CD14-positive monocyte (primary cell): Measurements from ENCODE around the gene MAST4. TPM values are rescaled to one million over a fixed set of nuclear protein-coding genes. Genes with fewer than 3 reads are reported as not detected.
A peak's percentile ranks its signal among the peaks of the same experiment; 100 is the strongest.
"Not testable (repeated sequence)": the region's sequence is repeated elsewhere in the genome, so short reads cannot be mapped to it uniquely, and the experiment has no call there.

ENCODE experiments used
- DNase-seq, 3 donors: peaks; one replicate each; pipeline ENCODE4 v3.0.0-alpha.2; 2011 to 2022
- H2AFZ ChIP-seq: 2 replicates; pipeline ENCODE4 v1.6.0; 2012; ENCODE audit warnings: mild to moderate bottlenecking, low read depth, low read length, inconsistent platforms; ENCODE audit not compliant: insufficient read depth, poor library complexity, severe bottlenecking
- H3K27ac ChIP-seq, 2 donors: 1 replicate in 1 of 2; 2 replicates in 1 of 2; pipeline ENCODE4 v1.5.1; 2012 to 2013; ENCODE audit warnings: low read length in 2 of 2, control low read depth in 1 of 2, inconsistent platforms in 1 of 2, low read depth in 1 of 2, mild to moderate bottlenecking in 1 of 2
- H3K27me3 ChIP-seq, 2 donors: one replicate each; pipeline versions ENCODE4 v1.6.0 to v1.6.1; 2011 to 2013; ENCODE audit warnings: low read length in 2 of 2; ENCODE audit not compliant: control insufficient read depth in 2 of 2, insufficient read depth in 2 of 2
- H3K36me3 ChIP-seq, 2 donors: replicated peaks in 1 of 2; 1 replicate in 1 of 2; 2 replicates in 1 of 2; pipeline versions ENCODE4 v1.5.1 to v1.6.1; 2012 to 2013; ENCODE audit warnings: low read length in 2 of 2, control low read depth in 1 of 2, inconsistent platforms in 1 of 2, mild to moderate bottlenecking in 1 of 2; ENCODE audit not compliant: insufficient read depth in 2 of 2, control insufficient read depth in 1 of 2
- H3K4me1 ChIP-seq, 2 donors: 1 replicate in 1 of 2; 2 replicates in 1 of 2; pipeline versions ENCODE4 v1.5.1 to v1.6.1; 2012 to 2013; ENCODE audit warnings: low read length in 2 of 2, control low read depth in 1 of 2, inconsistent platforms in 1 of 2, mild to moderate bottlenecking in 1 of 2, moderate library complexity in 1 of 2; ENCODE audit not compliant: insufficient read depth in 2 of 2, control insufficient read depth in 1 of 2
- H3K4me2 ChIP-seq: replicated peaks from 2 replicates; pipeline ENCODE3; 2012; ENCODE audit warnings: low read length, moderate library complexity, mild to moderate bottlenecking; ENCODE audit not compliant: poor library complexity, severe bottlenecking; ENCODE audit errors: extremely low read depth
- H3K4me3 ChIP-seq, 3 experiments: fragments of 200-600 bp in 1 of 3; sonication (generic) in 1 of 3; replicated peaks in 1 of 3; 1 replicate in 2 of 3; 2 replicates in 1 of 3; pipeline ENCODE4 v1.5.1; 2011 to 2013; ENCODE audit warnings: low read length in 3 of 3, mild to moderate bottlenecking in 3 of 3, control low read depth in 2 of 3, low read depth in 2 of 3, inconsistent platforms in 1 of 3, moderate library complexity in 1 of 3
- H3K79me2 ChIP-seq: 2 replicates; pipeline ENCODE4 v1.6.0; 2012; ENCODE audit warnings: mild to moderate bottlenecking, control low read depth, inconsistent platforms, low read length, moderate library complexity; ENCODE audit not compliant: insufficient read depth
- H3K9ac ChIP-seq: 2 replicates; pipeline ENCODE4 v1.6.0; 2017; ENCODE audit warnings: low read length, mild to moderate bottlenecking; ENCODE audit not compliant: insufficient read depth, poor library complexity, severe bottlenecking
- H3K9me3 ChIP-seq, 2 donors: replicated peaks in 1 of 2; 1 replicate in 1 of 2; 2 replicates in 1 of 2; pipeline versions ENCODE4 v1.5.1 to v1.6.1; 2012 to 2013; ENCODE audit warnings: low read length in 2 of 2, control low read depth in 1 of 2; ENCODE audit not compliant: control insufficient read depth in 1 of 2, insufficient read depth in 1 of 2
- H4K20me1 ChIP-seq: 2 replicates; pipeline ENCODE4 v1.6.0; 2012; ENCODE audit warnings: mild to moderate bottlenecking, low read length, control low read depth, moderate library complexity; ENCODE audit not compliant: insufficient read depth
- H3K27ac Mint-ChIP-seq, 7 donors: one replicate each; pipeline ENCODE4 v1.8.0; 2020; ENCODE audit warnings: mild to moderate bottlenecking in 7 of 7, mixed read lengths in 7 of 7, moderate library complexity in 6 of 7, inconsistent platforms in 2 of 7
- H3K27me3 Mint-ChIP-seq, 3 donors: one replicate each; pipeline ENCODE4 v1.8.0; 2021 to 2022; ENCODE audit warnings: low read depth in 3 of 3, mild to moderate bottlenecking in 3 of 3, mixed read lengths in 3 of 3, moderate library complexity in 3 of 3, inconsistent platforms in 1 of 3
- H3K36me3 Mint-ChIP-seq, 2 donors: one replicate each; pipeline ENCODE4 v1.8.0; 2020; ENCODE audit warnings: mixed read lengths in 2 of 2, inconsistent platforms in 1 of 2, mild to moderate bottlenecking in 1 of 2
- H3K4me1 Mint-ChIP-seq: one replicate; pipeline ENCODE4 v1.8.0; 2020; ENCODE audit warnings: mild to moderate bottlenecking, mixed read lengths
- H3K4me3 Mint-ChIP-seq, 2 donors: one replicate each; pipeline ENCODE4 v1.8.0; 2020; ENCODE audit warnings: mild to moderate bottlenecking in 2 of 2, mixed read lengths in 2 of 2, moderate library complexity in 1 of 2
- H3K9me3 Mint-ChIP-seq, 7 donors: one replicate each; pipeline ENCODE4 v1.8.0; 2020 to 2022; ENCODE audit warnings: mixed read lengths in 7 of 7, mild to moderate bottlenecking in 6 of 7, moderate library complexity in 6 of 7, inconsistent platforms in 2 of 7
- CTCF ChIP-seq: fragments of 200-600 bp; IDR thresholded peaks from one replicate; pipeline ENCODE4 v1.8.0; 2022; ENCODE audit warnings: antibody characterized with exemption, mild to moderate bottlenecking
- WGBS: methylation state at CpG from one replicate; pipeline ENCODE4 v1.1.5; 2013; ENCODE audit warnings: missing lambda C conversion rate; ENCODE audit not compliant: insufficient coverage; 5-methylcytosine and 5-hydroxymethylcytosine counted together
- intact Hi-C, 2 donors: fragments of 100-400 bp; cut with micrococcal nuclease; formaldehyde crosslinking; loops; one replicate each; pipeline versions ENCODE4 v1.15.0 to v1.15.1; 2023
- polyA plus RNA-seq, 3 donors: library from polyadenylated mRNA; depleted of rRNA in 1 of 3; unstranded in 2 of 3; stranded (reverse) in 1 of 3; fragments of 300-500 nt in 2 of 3; fragments of >200 nt in 1 of 3; fragmentation: Illumina TruSeq in 2 of 3; gene quantifications; 1 replicate in 2 of 3; 2 replicates in 1 of 3; pipeline ENCODE4 v1.2.3, GENCODE V29; 2012 to 2021

MAST4 gene
- polyA plus RNA-seq, 3 donors = 0.03 to 0.24 TPM; not detected in 1

GRCh38 chr5:66820630-66821207 lies 224.5 kb downstream of the MAST4 start:
- no peak overlapping the region for H3K4me2 ChIP-seq
- H3K9me3 ChIP-seq = no peaks in the 10 kb centered on the region
- Mint-ChIP-seq H3K27me3 (peaks cover 4 to 12% (median 9%) of the 10 kb centered on the region in 3 donors), H3K27ac (no peak overlapping the region), H3K36me3 (no peaks in the 10 kb centered on the region), H3K9me3 (no peaks in the 10 kb centered on the region), H3K4me1 (peaks cover 6% of the 10 kb centered on the region), H3K4me3 (peak overlapping the region in 1 of 2 donors; percentile 13)
- H3K79me2 ChIP-seq = no peaks in the 10 kb centered on the region
- intact Hi-C loops = no loop called here
- WGBS = 95% methylated on average over 3 of the region's 5 CpGs
- no peak overlapping the region for H3K9ac ChIP-seq
- H2AFZ ChIP-seq = no peak overlapping the region
- no peak for DNase-seq
- H3K27me3 ChIP-seq = no peaks in the 10 kb centered on the region
- no peaks in the 10 kb centered on the region for H4K20me1 ChIP-seq
- no peak overlapping the region for H3K27ac ChIP-seq
- H3K36me3 ChIP-seq = no peaks in the 10 kb centered on the region
- TF ChIP-seq CTCF = no peak
- no peaks in the 10 kb centered on the region for H3K4me1 ChIP-seq
- H3K4me3 ChIP-seq = no peak overlapping the region

GRCh38 chr5:66821688-66822429 lies 225.7 kb downstream of the MAST4 start:
- Histone ChIP-seq H3K4me3 (no peak overlapping the region), H3K27me3 (peaks cover 0 to 3% of the 10 kb centered on the region in 2 donors), H3K36me3 (no peaks in the 10 kb centered on the region), H3K9ac (no peak overlapping the region), H3K4me1 (no peaks in the 10 kb centered on the region), H3K9me3 (no peaks in the 10 kb centered on the region), H2AFZ (no peak overlapping the region), H3K79me2 (no peaks in the 10 kb centered on the region), H4K20me1 (no peaks in the 10 kb centered on the region), H3K4me2 (no peak overlapping the region), H3K27ac (no peak overlapping the region)
- no peak for DNase-seq
- Mint-ChIP-seq H3K4me3 (no peak overlapping the region), H3K36me3 (no peaks in the 10 kb centered on the region), H3K27ac (no peak overlapping the region), H3K27me3 (peaks cover 2 to 13% (median 6%) of the 10 kb centered on the region in 3 donors), H3K9me3 (no peaks in the 10 kb centered on the region), H3K4me1 (peaks cover 6% of the 10 kb centered on the region)
- intact Hi-C loops = no loop called here
- WGBS = 100% methylated on average over 3 of the region's 4 CpGs
- no peak for TF ChIP-seq CTCF

- not testable (repeated sequence) for H3K4me3 Mint-ChIP-seq, H3K27ac Mint-ChIP-seq
These were observed 226.7 kb downstream of the MAST4 start for GRCh38 chr5:66822906-66823305.

More at GRCh38 chr5:66822906-66823305, 226.7 kb downstream of the MAST4 start:
- H4K20me1 ChIP-seq, H3K36me3 ChIP-seq, H3K9ac ChIP-seq, H3K9me3 ChIP-seq, intact Hi-C loops, H3K79me2 ChIP-seq, H3K4me1 ChIP-seq, H3K9me3 Mint-ChIP-seq, H3K36me3 Mint-ChIP-seq, H3K4me1 Mint-ChIP-seq, H3K27ac ChIP-seq, H3K4me3 ChIP-seq, H3K4me2 ChIP-seq, H2AFZ ChIP-seq, DNase-seq: not testable (repeated sequence)
- peaks cover 2 to 12% of the 10 kb centered on the region in 2 donors for H3K27me3 ChIP-seq
- WGBS = no CpG with 5 or more reads among the region's 2 CpGs
- H3K27me3 Mint-ChIP-seq = peaks cover 8 to 24% (median 11%) of the 10 kb centered on the region in 3 donors
